ENCODE measurements around the gene TIMM10. TPM values are rescaled to one million over a fixed set of nuclear protein-coding genes. Genes with fewer than 3 reads are reported as not detected.

Gene TIMM10
- total RNA-seq, 1 donor from 2014 or later, result 64.8 TPM

Other genes with a start within 250 kb of the TIMM10 start
- 39.7 TPM for gene TNKS1BP1, start 205.8 kb downstream of the TIMM10 start, total RNA-seq
- 36.3 TPM for gene SSRP1, start 194.9 kb downstream of the TIMM10 start, total RNA-seq
- 1.3 TPM for gene P2RX3, start 192.4 kb downstream of the TIMM10 start, total RNA-seq
- gene PRG3, start 149.6 kb downstream of the TIMM10 start, total RNA-seq, result not detected
- not detected for gene PRG2, start 140.1 kb downstream of the TIMM10 start, total RNA-seq
- 20.0 TPM for gene SLC43A3, start 103.6 kb downstream of the TIMM10 start, total RNA-seq
- gene RTN4RL2, start 70.2 kb downstream of the TIMM10 start, total RNA-seq, result 1.9 TPM
- gene SLC43A1, start 15.1 kb downstream of the TIMM10 start, total RNA-seq, result 5.4 TPM
- gene SMTNL1, start 6.8 kb upstream of the TIMM10 start, total RNA-seq, result not detected
- 15.1 TPM for gene UBE2L6, start 36.9 kb upstream of the TIMM10 start, total RNA-seq
- 118 TPM for gene SERPING1, start 66.9 kb upstream of the TIMM10 start, total RNA-seq
- 0.54 TPM for gene YPEL4, start 119.2 kb upstream of the TIMM10 start, total RNA-seq
- gene CLP1, start 127.0 kb upstream of the TIMM10 start, total RNA-seq, result 6.3 TPM
- gene ZDHHC5, start 137.4 kb upstream of the TIMM10 start, total RNA-seq, result 43.7 TPM
- gene MED19, start 181.5 kb upstream of the TIMM10 start, total RNA-seq, result 7.7 TPM
- 56.6 TPM for gene TMX2, start 181.8 kb upstream of the TIMM10 start, total RNA-seq
- gene SELENOH, start 210.7 kb upstream of the TIMM10 start, total RNA-seq, result 88.4 TPM
- gene BTBD18, start 221.1 kb upstream of the TIMM10 start, total RNA-seq, result not detected
- 66.5 TPM for gene CTNND1, start 231.0 kb upstream of the TIMM10 start, total RNA-seq